Suprapubic skin (tissue), 4 donors: ENCODE data around the gene MYBL2. TPM values are rescaled to one million over a fixed set of nuclear protein-coding genes. Genes with fewer than 3 reads are reported as not detected.

Experiments used
- DNase-seq, 2 donors: peaks; one replicate each; pipeline ENCODE4 v3.0.0-alpha.2; 2019; ENCODE audit warnings: low spot score in 2 of 2
- H3K27ac ChIP-seq: fragments of 200-600 bp; sonication (generic); one replicate; pipeline ENCODE4 v1.5.1; 2019
- H3K27me3 ChIP-seq: fragments of 200-600 bp; sonication (generic); one replicate; pipeline ENCODE4 v1.5.1; 2019
- H3K36me3 ChIP-seq: fragments of 200-600 bp; sonication (generic); one replicate; pipeline ENCODE4 v1.5.1; 2019
- H3K4me1 ChIP-seq: fragments of 200-600 bp; sonication (generic); one replicate; pipeline ENCODE4 v1.5.1; 2019
- H3K4me3 ChIP-seq: fragments of 200-600 bp; sonication (generic); one replicate; pipeline ENCODE4 v1.5.1; 2019; ENCODE audit warnings: mild to moderate bottlenecking
- H3K9me3 ChIP-seq: fragments of 200-600 bp; sonication (generic); one replicate; pipeline ENCODE4 v1.5.1; 2019
- CTCF ChIP-seq, 2 donors: fragments of 200-600 bp in 1 of 2; fragments of 450-650 bp in 1 of 2; sonication (generic) in 1 of 2; IDR thresholded peaks; one replicate each; pipeline ENCODE4 v1.5.1; 2016 to 2019; ENCODE audit warnings: antibody characterized with exemption in 2 of 2, mild to moderate bottlenecking in 1 of 2, moderate library complexity in 1 of 2
- EP300 ChIP-seq: sonication (generic); formaldehyde crosslinking; IDR thresholded peaks from one replicate; pipeline ENCODE4 v1.6.1; 2017; ENCODE audit warnings: antibody characterized with exemption
- POLR2A ChIP-seq, 2 donors: fragments of 450-650 bp; IDR thresholded peaks; one replicate each; pipeline ENCODE4 v1.6.1; 2017; ENCODE audit warnings: antibody characterized with exemption in 2 of 2, mild to moderate bottlenecking in 2 of 2, moderate library complexity in 2 of 2
- POLR2AphosphoS5 ChIP-seq, 3 donors: sonication (generic); formaldehyde crosslinking; IDR thresholded peaks; one replicate each; pipeline ENCODE4 v1.6.1; 2017; ENCODE audit warnings: antibody characterized with exemption in 3 of 3
- WGBS: methylation state at CpG from one replicate; pipeline ENCODE4 v1.1.5; 2018; 5-methylcytosine and 5-hydroxymethylcytosine counted together
- total RNA-seq, 4 donors: library from RNA; depleted of rRNA; stranded (reverse); fragments of >200 nt; gene quantifications; one replicate each; pipeline ENCODE4 v1.1.0, GENCODE V29; 2016

Gene MYBL2
- total RNA-seq, 4 donors from 2014 or later, result 0.97 to 1.7 (median 1.2) TPM

- H3K27ac ChIP-seq, result no peak overlapping the region
- H3K9me3 ChIP-seq, result no peaks in the 10 kb centered on the region
- no peaks in the 10 kb centered on the region for H3K4me1 ChIP-seq
- H3K4me3 ChIP-seq, result no peak overlapping the region
- WGBS, result 93% methylated on average over 9 of the region's 9 CpGs
- no peaks in the 10 kb centered on the region for H3K36me3 ChIP-seq
- H3K27me3 ChIP-seq, result peaks cover 14% of the 10 kb centered on the region
- DNase-seq, result no peak
- TF ChIP-seq EP300 (no peak), CTCF (IDR thresholded peaks at IDR 0.05) (no peak), POLR2A (IDR thresholded peaks at IDR 0.05) (no peak), POLR2AphosphoS5 (IDR thresholded peaks at IDR 0.05) (no peak)
Measured at GRCh38 chr20:43739148-43739749, 72.3 kb downstream of the MYBL2 start.

GRCh38 chr20:43740642-43741041, 73.7 kb downstream of the MYBL2 start:
- WGBS, result 94% methylated on average over 3 of the region's 3 CpGs
- H3K27me3 ChIP-seq, result peaks cover 25% of the 10 kb centered on the region
- no peak overlapping the region for H3K4me3 ChIP-seq
- H3K27ac ChIP-seq, result no peak overlapping the region
- no peak for TF ChIP-seq POLR2A (IDR thresholded peaks at IDR 0.05)
- TF ChIP-seq CTCF (IDR thresholded peaks at IDR 0.05), result no peak
- no peaks in the 10 kb centered on the region for H3K9me3 ChIP-seq
- H3K4me1 ChIP-seq, result no peaks in the 10 kb centered on the region
- no peaks in the 10 kb centered on the region for H3K36me3 ChIP-seq
- DNase-seq, result no peak

- DNase-seq, result no peak
- no peaks in the 10 kb centered on the region for H3K9me3 ChIP-seq
- H3K4me1 ChIP-seq, result peaks cover 7% of the 10 kb centered on the region
- no peak overlapping the region for H3K27ac ChIP-seq
- H3K36me3 ChIP-seq, result no peaks in the 10 kb centered on the region
- WGBS, result 65% methylated on average over 9 of the region's 9 CpGs
- peaks cover 38% of the 10 kb centered on the region for H3K27me3 ChIP-seq
- H3K4me3 ChIP-seq, result no peak overlapping the region
- TF ChIP-seq POLR2A (IDR thresholded peaks at IDR 0.05), result no peak
- no peak for TF ChIP-seq EP300
- no peak for TF ChIP-seq POLR2AphosphoS5 (IDR thresholded peaks at IDR 0.05)
Measured at GRCh38 chr20:43744151-43744611, 77.3 kb downstream of the MYBL2 start.

GRCh38 chr20:43744966-43745730, 78.2 kb downstream of the MYBL2 start:
- no peaks in the 10 kb centered on the region for H3K36me3 ChIP-seq
- TF ChIP-seq POLR2AphosphoS5 (IDR thresholded peaks at IDR 0.05) (no peak), POLR2A (IDR thresholded peaks at IDR 0.05) (no peak), EP300 (no peak), CTCF (IDR thresholded peaks at IDR 0.05) (no peak)
- DNase-seq, result no peak
- 41% methylated on average over 12 of the region's 12 CpGs for WGBS
- H3K4me3 ChIP-seq, result no peak overlapping the region
- H3K9me3 ChIP-seq, result no peaks in the 10 kb centered on the region
- no peak overlapping the region for H3K27ac ChIP-seq
- H3K4me1 ChIP-seq, result peaks cover 12% of the 10 kb centered on the region
- H3K27me3 ChIP-seq, result peaks cover 41% of the 10 kb centered on the region

GRCh38 chr20:43746344-43747137, 79.6 kb downstream of the MYBL2 start:
- Histone ChIP-seq H3K27me3 (peaks cover 41% of the 10 kb centered on the region), H3K4me1 (peaks cover 12% of the 10 kb centered on the region), H3K9me3 (no peaks in the 10 kb centered on the region), H3K27ac (no peak overlapping the region), H3K4me3 (no peak overlapping the region), H3K36me3 (no peaks in the 10 kb centered on the region)
- WGBS, result 33% methylated on average over 12 of the region's 12 CpGs
- no peak for TF ChIP-seq EP300
- no peak for TF ChIP-seq CTCF (IDR thresholded peaks at IDR 0.05)
- TF ChIP-seq POLR2AphosphoS5 (IDR thresholded peaks at IDR 0.05), result no peak
- TF ChIP-seq POLR2A (IDR thresholded peaks at IDR 0.05), result no peak
- no peak for DNase-seq
